SK-N-MC (cell line): ENCODE data around the gene LIPN.

Experiments
- DNase-seq: peaks from one replicate; pipeline ENCODE4 v3.0.0-alpha.2; 2011; ENCODE audit warnings: low read depth, low spot score
- H3K27ac ChIP-seq: fragments of 200-600 bp; sonication (generic); 2 replicates; pipeline ENCODE4 v1.5.1; 2016; ENCODE audit warnings: mixed run types
- H3K36me3 ChIP-seq: fragments of 200-600 bp; sonication (generic); 2 replicates; pipeline ENCODE4 v1.6.1; 2017; ENCODE audit warnings: antibody characterized with exemption, low read length, mixed read lengths; ENCODE audit not compliant: insufficient read depth
- H3K4me3 ChIP-seq: fragments of 200-600 bp; sonication (generic); 2 replicates; pipeline ENCODE4 v1.5.1; 2016
- H3K9ac ChIP-seq: fragments of 200-600 bp; sonication (generic); 2 replicates; pipeline ENCODE4 v1.8.0; 2017; ENCODE audit warnings: mixed run types, mixed read lengths; ENCODE audit not compliant: insufficient read length
- H3K9me3 ChIP-seq: fragments of 200-600 bp; sonication (generic); 2 replicates; pipeline ENCODE4 v1.6.1; 2017; ENCODE audit warnings: low read depth, mild to moderate bottlenecking, antibody characterized with exemption, low read length, moderate library complexity, mixed read lengths
- EZH2 ChIP-seq: fragments of 200-600 bp; sonication (generic); IDR thresholded peaks from one replicate; pipeline ENCODE4 v1.6.1; 2017; ENCODE audit warnings: antibody characterized with exemption
- FOXP2 ChIP-seq: optimal IDR thresholded peaks from 2 replicates; pipeline ENCODE3; 2011; ENCODE audit warnings: mild to moderate bottlenecking, moderate library complexity; ENCODE audit not compliant: insufficient read depth; ENCODE audit errors: extremely low read length, control extremely low read depth
- POLR2AphosphoS5 ChIP-seq: IDR thresholded peaks from 2 replicates; pipeline ENCODE4 v1.6.1; 2012; ENCODE audit warnings: mild to moderate bottlenecking, low read depth, low read length, borderline replicate concordance

LIPN gene

GRCh38 chr10:88792661-88793060 is 32.8 kb downstream of the LIPN start:
- TF ChIP-seq FOXP2 (no peak), EZH2 (no peak), POLR2AphosphoS5 (no peak)
- Histone ChIP-seq H3K9me3 (no peaks in the 10 kb centered on the region), H3K27ac (no peak overlapping the region), H3K9ac (no peak overlapping the region), H3K36me3 (no peaks in the 10 kb centered on the region), H3K4me3 (no peak overlapping the region)
- no peak for DNase-seq

GRCh38 chr10:88793712-88794299 is 34.0 kb downstream of the LIPN start:
- DNase-seq: no peak
- Histone ChIP-seq H3K9me3 (no peaks in the 10 kb centered on the region), H3K4me3 (no peak overlapping the region), H3K9ac (no peak overlapping the region), H3K36me3 (no peaks in the 10 kb centered on the region), H3K27ac (no peak overlapping the region)
- no peak for TF ChIP-seq POLR2AphosphoS5

GRCh38 chr10:88794731-88795130 is 34.9 kb downstream of the LIPN start:
- H3K36me3 ChIP-seq: no peaks in the 10 kb centered on the region
- H3K27ac ChIP-seq: no peak overlapping the region
- no peaks in the 10 kb centered on the region for H3K9me3 ChIP-seq
- H3K4me3 ChIP-seq: no peak overlapping the region
- no peak for TF ChIP-seq POLR2AphosphoS5
- no peak for TF ChIP-seq FOXP2
- no peak for TF ChIP-seq EZH2
- DNase-seq: no peak
- no peak overlapping the region for H3K9ac ChIP-seq

- no peak overlapping the region for H3K9ac ChIP-seq
- no peak for DNase-seq
- no peak overlapping the region for H3K4me3 ChIP-seq
- H3K27ac ChIP-seq: no peak overlapping the region
- TF ChIP-seq EZH2: no peak
- no peak for TF ChIP-seq FOXP2
- no peaks in the 10 kb centered on the region for H3K9me3 ChIP-seq
- no peaks in the 10 kb centered on the region for H3K36me3 ChIP-seq
These were observed 40.6 kb downstream of the LIPN start for GRCh38 chr10:88800152-88801125.

GRCh38 chr10:88802523-88803285 is 42.9 kb downstream of the LIPN start, which contains the start of gene LIPM:
LIPM (plus strand) TSS chr10:88802730; CDS start chr10:88802897, 167 bp downstream.
- H3K4me3 ChIP-seq: no peak within 1 kb of the TSS
- H3K9me3 ChIP-seq: no peaks in the 10 kb centered on the region
- H3K9ac ChIP-seq: no peak within 1 kb of the TSS
- H3K27ac ChIP-seq: no peak within 1 kb of the TSS
- DNase-seq: no peak
- no peaks in the 10 kb centered on the region for H3K36me3 ChIP-seq
- no peak for TF ChIP-seq POLR2AphosphoS5
- no peak for TF ChIP-seq EZH2
- TF ChIP-seq FOXP2: no peak

GRCh38 chr10:88803641-88804040 is 43.8 kb downstream of the LIPN start:
- Histone ChIP-seq H3K36me3 (no peaks in the 10 kb centered on the region), H3K4me3 (no peak overlapping the region), H3K27ac (no peak overlapping the region), H3K9me3 (no peaks in the 10 kb centered on the region), H3K9ac (no peak overlapping the region)
- DNase-seq: no peak
- TF ChIP-seq FOXP2 (no peak), POLR2AphosphoS5 (no peak), EZH2 (no peak)

- Histone ChIP-seq H3K36me3 (no peaks in the 10 kb centered on the region), H3K4me3 (no peak overlapping the region), H3K27ac (no peak overlapping the region), H3K9me3 (no peaks in the 10 kb centered on the region), H3K9ac (no peak overlapping the region)
- no peak for TF ChIP-seq EZH2
- TF ChIP-seq POLR2AphosphoS5: no peak
- no peak for TF ChIP-seq FOXP2
- no peak for DNase-seq
These were observed 44.4 kb downstream of the LIPN start for GRCh38 chr10:88804083-88804812.

- no peak overlapping the region for H3K4me3 ChIP-seq
- no peaks in the 10 kb centered on the region for H3K9me3 ChIP-seq
- no peak for DNase-seq
- TF ChIP-seq EZH2 (no peak), POLR2AphosphoS5 (no peak)
- no peaks in the 10 kb centered on the region for H3K36me3 ChIP-seq
- H3K27ac ChIP-seq: no peak overlapping the region
- no peak overlapping the region for H3K9ac ChIP-seq
These were observed 45.5 kb downstream of the LIPN start for GRCh38 chr10:88805361-88805760.

- Histone ChIP-seq H3K4me3 (no peak overlapping the region), H3K27ac (no peak overlapping the region), H3K9me3 (no peaks in the 10 kb centered on the region), H3K9ac (no peak overlapping the region), H3K36me3 (no peaks in the 10 kb centered on the region)
- no peak for DNase-seq
- TF ChIP-seq EZH2 (no peak), FOXP2 (no peak)
These were observed 46.1 kb downstream of the LIPN start for GRCh38 chr10:88805924-88806323.
